Measurements from ENCODE around the gene EPHA2. TPM values are rescaled to one million over a fixed set of nuclear protein-coding genes. Genes with fewer than 3 reads are reported as not detected.

EPHA2 gene
- total RNA-seq, 1 donor from 2014 or later, result 144 TPM

DNA sequence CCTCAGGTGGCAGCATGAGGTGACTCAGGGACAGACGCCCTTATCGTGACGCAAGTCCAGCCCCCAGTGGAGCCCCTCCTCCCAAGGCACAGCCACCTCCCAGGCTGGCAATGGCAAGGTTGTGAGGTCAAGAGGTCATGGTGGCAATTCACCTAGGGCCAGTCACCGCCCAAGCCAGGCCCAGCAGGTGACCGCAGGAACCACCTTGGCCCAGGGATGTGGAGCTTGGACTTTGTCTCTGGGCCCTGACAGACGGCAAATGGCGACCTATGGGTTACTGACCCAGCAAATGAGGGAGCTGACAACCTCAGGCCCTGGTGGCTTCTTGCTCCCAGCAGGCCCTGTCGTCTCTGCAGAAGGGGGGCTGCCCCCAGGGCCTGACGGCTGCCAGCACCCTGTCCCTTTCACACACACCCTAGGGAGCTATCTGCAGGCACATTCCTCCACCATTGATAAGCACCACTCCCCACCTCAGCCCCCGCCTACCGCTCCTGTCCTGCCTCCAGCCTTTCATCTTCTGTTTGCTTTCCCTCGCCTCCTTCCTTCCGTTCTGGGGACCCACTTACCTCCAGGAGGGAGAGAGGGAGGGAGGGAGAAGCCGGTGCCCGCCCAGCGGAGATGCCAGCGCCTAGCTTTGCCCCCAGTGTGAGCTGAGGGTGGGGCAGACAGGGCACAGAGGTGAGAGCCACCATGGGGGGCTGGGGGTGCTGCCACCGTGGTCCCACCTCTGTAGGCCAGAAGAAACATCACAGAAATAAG, 12.1 kb downstream of the EPHA2 start:
- Histone ChIP-seq H3K36me3 (ENCODE audit: control insufficient read depth, insufficient read depth, low read length) (peaks cover 37% of the 10 kb centered on the region), H3K4me3 (ENCODE audit: low read depth, low read length) (no peak overlapping the region), H3K27me3 (ENCODE audit: control insufficient read depth, insufficient read depth, low read length) (no peaks in the 10 kb centered on the region)
- no peak for TF ChIP-seq CTCF (IDR thresholded peaks at IDR 0.05; ENCODE audit: insufficient read depth, low read length, severe bottlenecking)
- peak; percentile 80 for DNase-seq (ENCODE audit: low read depth)
- peak; percentile 32 for FAIRE-seq

DNA sequence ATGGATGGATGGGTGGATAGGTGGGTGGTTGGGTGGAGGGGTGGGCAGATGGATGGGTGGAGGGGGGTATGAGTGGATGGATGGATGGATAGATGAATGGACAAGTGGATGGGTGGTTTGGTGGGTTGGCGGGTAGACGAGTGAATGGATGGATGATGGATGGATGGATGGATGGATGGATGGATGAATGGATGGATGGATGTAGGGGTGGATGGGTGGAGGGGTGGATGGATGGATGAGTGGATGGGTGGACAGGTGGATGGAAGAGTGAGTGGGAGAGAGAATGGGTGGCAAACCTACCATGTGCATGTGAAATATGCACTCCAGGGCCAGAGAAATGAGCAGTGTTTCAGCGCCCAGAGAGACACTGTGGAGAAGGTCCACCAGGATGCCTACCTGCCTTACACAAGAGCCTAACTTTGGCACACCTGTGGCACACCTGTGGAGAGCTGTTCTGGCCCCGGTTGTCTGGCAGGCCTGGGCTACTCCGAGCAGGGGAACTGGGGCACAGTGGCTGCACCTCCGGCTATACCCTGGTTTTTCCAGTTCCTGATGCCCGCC, 12.8 kb downstream of the EPHA2 start:
- no peak for TF ChIP-seq CTCF (IDR thresholded peaks at IDR 0.05; ENCODE audit: insufficient read depth, low read length, severe bottlenecking)
- DNase-seq (ENCODE audit: low read depth) (no peak), FAIRE-seq (no peak)
- Histone ChIP-seq H3K4me3 (ENCODE audit: low read depth, low read length) (no peak overlapping the region), H3K36me3 (ENCODE audit: control insufficient read depth, insufficient read depth, low read length) (peaks cover 38% of the 10 kb centered on the region), H3K27me3 (ENCODE audit: control insufficient read depth, insufficient read depth, low read length) (no peaks in the 10 kb centered on the region)

DNA sequence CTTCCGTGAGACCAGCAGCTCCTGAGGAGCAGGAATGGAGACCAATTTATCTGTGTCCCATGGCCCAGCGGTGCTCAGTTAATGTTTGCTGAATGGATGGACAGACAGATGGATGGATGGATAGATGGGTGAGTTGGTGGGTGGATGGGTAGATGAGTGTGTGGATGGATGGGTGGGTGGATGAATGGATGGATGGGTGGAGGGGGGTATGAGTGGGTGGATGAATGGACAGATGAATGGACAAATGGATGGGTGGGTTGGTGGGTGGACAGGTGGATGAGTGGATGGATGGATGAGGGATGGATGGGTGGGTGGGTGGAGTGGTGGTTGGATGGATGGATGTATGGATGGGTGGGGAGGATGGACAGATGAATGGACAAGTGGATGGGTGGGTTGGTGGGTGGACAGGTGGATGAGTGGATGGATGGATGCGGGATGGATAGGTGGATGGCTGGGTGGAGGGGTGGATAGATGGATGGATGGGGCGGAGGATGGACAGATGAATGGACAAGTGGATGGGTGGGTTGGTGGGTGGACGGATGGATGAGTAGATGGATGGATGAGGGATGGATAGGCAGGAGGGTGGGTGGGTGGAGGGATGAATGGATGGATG, 13.4 kb downstream of the EPHA2 start:
- DNase-seq (ENCODE audit: low read depth) (no peak), FAIRE-seq (no peak)
- Histone ChIP-seq H3K4me3 (ENCODE audit: low read depth, low read length) (no peak overlapping the region), H3K27me3 (ENCODE audit: control insufficient read depth, insufficient read depth, low read length) (no peaks in the 10 kb centered on the region), H3K36me3 (ENCODE audit: control insufficient read depth, insufficient read depth, low read length) (peaks cover 42% of the 10 kb centered on the region)
- no peak for TF ChIP-seq CTCF (IDR thresholded peaks at IDR 0.05; ENCODE audit: insufficient read depth, low read length, severe bottlenecking)

DNA sequence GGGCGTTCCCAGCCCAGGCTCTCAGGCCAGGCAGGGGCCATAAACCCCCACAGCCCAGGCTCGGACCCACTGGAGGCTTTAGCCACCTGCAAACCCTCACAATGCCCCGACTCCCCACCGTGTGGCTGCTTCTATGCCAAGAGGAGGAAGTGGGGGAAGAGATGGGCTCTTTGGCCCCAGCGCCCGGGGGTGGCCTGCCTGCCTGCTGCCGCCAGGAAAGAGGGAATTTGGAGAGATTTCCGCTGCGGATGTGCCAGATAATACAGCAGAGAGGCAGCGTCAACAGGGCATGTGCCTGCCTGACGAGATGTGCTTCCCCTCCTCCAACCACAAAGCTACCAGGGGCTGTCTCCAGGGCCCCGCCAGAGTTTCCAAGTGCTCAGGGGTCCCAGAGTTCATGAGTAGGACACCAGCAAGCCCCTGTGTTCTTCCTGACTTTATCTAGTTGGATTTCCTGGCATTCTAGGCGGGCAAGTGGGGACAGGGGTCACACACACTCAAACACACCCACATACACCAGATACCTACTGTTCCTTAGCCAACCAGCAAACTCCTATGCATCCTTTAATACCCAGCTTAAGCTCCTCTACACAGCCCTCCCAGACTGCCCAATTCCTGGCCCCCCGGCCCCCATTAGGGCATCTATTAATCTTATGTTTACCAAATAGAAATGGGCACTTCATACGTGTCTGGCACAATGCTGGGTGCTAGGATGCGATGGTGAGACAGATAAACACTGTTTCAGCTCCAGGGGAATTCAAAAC, 14.1 kb downstream of the EPHA2 start:
- DNase-seq (ENCODE audit: low read depth), result no peak
- no peak for FAIRE-seq
- Histone ChIP-seq H3K27me3 (ENCODE audit: control insufficient read depth, insufficient read depth, low read length) (no peaks in the 10 kb centered on the region), H3K36me3 (ENCODE audit: control insufficient read depth, insufficient read depth, low read length) (peaks cover 45% of the 10 kb centered on the region), H3K4me3 (ENCODE audit: low read depth, low read length) (no peak overlapping the region)
- TF ChIP-seq CTCF (IDR thresholded peaks at IDR 0.05; ENCODE audit: insufficient read depth, low read length, severe bottlenecking), result no peak

DNA sequence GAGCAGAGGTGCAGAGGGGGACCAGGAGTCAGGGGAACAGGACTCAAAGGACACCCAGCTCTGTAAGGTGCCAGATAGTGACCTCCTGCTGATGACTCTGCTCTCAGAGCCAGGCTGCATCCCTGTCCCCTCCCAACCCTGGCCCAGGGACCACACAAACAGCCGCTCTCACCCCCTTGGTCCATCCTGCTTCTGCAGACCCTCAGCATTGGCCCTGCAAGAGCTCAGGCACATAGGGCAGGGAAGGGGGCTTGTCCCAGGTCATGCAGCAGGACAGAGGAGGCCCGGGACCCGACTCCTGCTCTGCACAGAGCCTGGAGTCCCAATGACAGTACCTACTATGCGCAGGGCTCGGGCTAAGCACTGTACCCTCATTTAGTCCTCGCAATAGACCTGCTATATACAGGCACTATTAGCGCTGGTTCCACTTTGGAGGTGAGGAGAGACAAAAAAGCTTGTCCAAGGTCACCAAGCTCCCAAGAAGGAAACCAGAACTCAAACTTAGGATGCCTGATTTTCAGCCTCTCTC, 15.7 kb downstream of the EPHA2 start:
- Histone ChIP-seq H3K27me3 (ENCODE audit: control insufficient read depth, insufficient read depth, low read length) (no peaks in the 10 kb centered on the region), H3K36me3 (ENCODE audit: control insufficient read depth, insufficient read depth, low read length) (peaks cover 45% of the 10 kb centered on the region), H3K4me3 (ENCODE audit: low read depth, low read length) (no peak overlapping the region)
- FAIRE-seq, result no peak
- no peak for DNase-seq (ENCODE audit: low read depth)
- TF ChIP-seq CTCF (IDR thresholded peaks at IDR 0.05; ENCODE audit: insufficient read depth, low read length, severe bottlenecking), result no peak
